HepG2 (cell line): ENCODE measurements around the gene RABGGTA. TPM values are rescaled to one million over a fixed set of nuclear protein-coding genes. Genes with fewer than 3 reads are reported as not detected.

ENCODE experiments used
- AHR ChIP-seq: IDR thresholded peaks from 2 replicates; pipeline ENCODE4 v1.6.1; 2018; ENCODE audit warnings: missing genetic modification reagents, missing compliant biosample characterization
- DNMT1 ChIP-seq: sonication (generic); formaldehyde crosslinking; IDR thresholded peaks from 2 replicates; pipeline ENCODE4 v1.5.1; 2020; ENCODE audit warnings: mild to moderate bottlenecking, missing genetic modification reagents
- GZF1 ChIP-seq: sonication (generic); formaldehyde crosslinking; IDR thresholded peaks from 2 replicates; pipeline ENCODE4 v1.5.1; 2020; ENCODE audit warnings: mild to moderate bottlenecking, missing genetic modification reagents
- KDM4B ChIP-seq: sonication (generic); formaldehyde crosslinking; IDR thresholded peaks from 2 replicates; pipeline ENCODE4 v1.4.0; 2020; ENCODE audit warnings: missing genetic modification reagents
- PAWR ChIP-seq: sonication (generic); formaldehyde crosslinking; IDR thresholded peaks from 2 replicates; pipeline ENCODE4 v1.4.0; 2020; ENCODE audit warnings: missing genetic modification reagents, mild to moderate bottlenecking, borderline replicate concordance
- PHF21A ChIP-seq: sonication (generic); formaldehyde crosslinking; IDR thresholded peaks from 2 replicates; pipeline ENCODE4 v1.5.0; 2020; ENCODE audit warnings: mild to moderate bottlenecking, missing genetic modification reagents
- PRMT3 ChIP-seq: sonication (generic); formaldehyde crosslinking; IDR thresholded peaks from 2 replicates; pipeline ENCODE4 v1.8.1; 2022; ENCODE audit warnings: low read depth, mild to moderate bottlenecking, moderate library complexity, missing genetic modification reagents, borderline replicate concordance
- SATB2 ChIP-seq: sonication (generic); formaldehyde crosslinking; IDR thresholded peaks from 2 replicates; pipeline ENCODE4 v1.5.0; 2020; ENCODE audit warnings: missing genetic modification reagents
- ZFP37 ChIP-seq: sonication (generic); formaldehyde crosslinking; IDR thresholded peaks from 2 replicates; pipeline ENCODE4 v1.4.0; 2020; ENCODE audit warnings: missing genetic modification reagents, borderline replicate concordance
- ZNF317 ChIP-seq: sonication (generic); formaldehyde crosslinking; IDR thresholded peaks from 2 replicates; pipeline ENCODE4 v1.5.0; 2020; ENCODE audit warnings: mild to moderate bottlenecking, missing genetic modification reagents
- ZNF557 ChIP-seq: sonication (generic); formaldehyde crosslinking; IDR thresholded peaks from 2 replicates; pipeline ENCODE4 v1.4.0; 2020; ENCODE audit warnings: missing genetic modification reagents
- ZNF572 ChIP-seq: sonication (generic); formaldehyde crosslinking; IDR thresholded peaks from 2 replicates; pipeline ENCODE4 v1.5.1; 2020; ENCODE audit warnings: mild to moderate bottlenecking, missing genetic modification reagents
- ZNF619 ChIP-seq: sonication (generic); formaldehyde crosslinking; IDR thresholded peaks from 2 replicates; pipeline ENCODE4 v1.4.0; 2020; ENCODE audit warnings: mild to moderate bottlenecking, missing genetic modification reagents
- polyA plus RNA-seq, 8 experiments: library from polyadenylated mRNA; depleted of rRNA in 3 of 8; stranded (reverse) in 7 of 8; unstranded in 1 of 8; fragments of >200 nt; fragmentation: Illumina TruSeq in 4 of 8; extraction: Trizol in 4 of 8; gene quantifications; 2 replicates each; pipeline versions ENCODE4 v1.2.1 to v1.2.3, GENCODE V29; 2011 to 2016; ENCODE audit warnings: low read depth in 4 of 8, missing spikeins in 1 of 8, mixed read lengths in 1 of 8; ENCODE audit not compliant: insufficient read depth in 1 of 8
- total RNA-seq, 5 experiments: library from RNA; depleted of rRNA; stranded (reverse); fragments of >200 nt; fragmentation: Illumina TruSeq; extraction: Trizol; gene quantifications; 2 replicates each; pipeline ENCODE4 v1.2.3, GENCODE V29; 2016; ENCODE audit warnings: low read depth in 1 of 5
- TF ChIP-seq, protein P1 (sequence below), 2 experiments: sonication (generic) in 1 of 2; formaldehyde crosslinking in 1 of 2; IDR thresholded peaks; 2 replicates each; pipeline versions ENCODE4 v1.6.1 to v1.9.0; 2014 to 2022; ENCODE audit warnings: antibody characterized with exemption in 1 of 2, borderline replicate concordance in 1 of 2, inconsistent platforms in 1 of 2, low read depth in 1 of 2, missing genetic modification reagents in 1 of 2
- TF ChIP-seq, protein P2 (sequence below): sonication (generic); formaldehyde crosslinking; IDR thresholded peaks from 2 replicates; pipeline ENCODE4 v1.4.0; 2020; ENCODE audit warnings: missing genetic modification reagents
- TF ChIP-seq, protein P3 (sequence below): sonication (generic); formaldehyde crosslinking; IDR thresholded peaks from 2 replicates; pipeline ENCODE4 v1.5.0; 2020; ENCODE audit warnings: mild to moderate bottlenecking, missing genetic modification reagents, borderline replicate concordance
- TF ChIP-seq, protein P4 (sequence below), 2 experiments: fragments of 450-650 bp in 1 of 2; sonication (generic) in 1 of 2; formaldehyde crosslinking; IDR thresholded peaks; 2 replicates each; pipeline versions ENCODE4 v1.5.0 to v1.8.0; 2020 to 2022; ENCODE audit warnings: mild to moderate bottlenecking in 1 of 2, missing genetic modification reagents in 1 of 2

RABGGTA gene
- total and polyA plus RNA-seq, 2 of the 13 experiments (the other 11 are each of a cell fraction or from before 2014, with no cell fraction given) = 57.9 to 90.8 TPM

DNA sequence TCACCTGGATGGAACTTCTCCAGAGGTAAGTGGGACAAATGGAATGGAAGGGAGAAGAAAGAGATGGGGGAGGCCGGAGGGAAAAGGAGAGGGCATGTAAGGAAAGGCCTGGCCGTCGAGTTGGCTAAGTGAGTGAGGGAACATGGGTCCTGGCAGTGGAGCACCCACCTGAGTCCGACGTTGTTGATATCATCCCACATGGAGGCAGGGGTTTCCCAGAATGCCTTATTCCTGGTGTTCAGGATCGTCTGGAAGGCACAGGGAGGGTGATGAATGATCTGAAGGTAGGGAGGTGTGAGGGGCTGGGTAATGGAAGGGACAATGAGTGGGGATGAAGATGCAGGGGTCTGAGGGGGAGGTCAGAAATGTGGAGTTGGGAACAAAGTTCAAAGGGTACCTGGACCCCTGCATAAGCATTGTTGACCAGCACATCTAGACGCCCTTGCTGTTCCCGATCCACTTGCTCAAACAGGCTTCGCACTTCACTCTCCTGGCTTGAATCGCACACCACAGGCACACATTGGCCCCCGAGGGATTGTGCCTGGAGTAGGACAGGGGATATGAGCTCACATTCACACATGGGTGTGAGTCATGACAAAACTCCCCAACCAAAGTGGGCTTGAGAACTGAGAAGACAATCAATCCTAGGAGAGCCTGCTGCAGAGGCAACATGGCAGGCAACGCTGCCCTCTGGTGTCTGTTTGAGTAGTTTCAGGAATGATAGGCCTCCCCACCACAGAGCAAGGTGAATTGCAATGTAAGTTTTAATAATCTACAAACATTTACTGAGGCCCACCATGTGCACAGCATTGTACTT is 25.2 kb upstream of the RABGGTA start (continued):
- TF ChIP-seq, protein P1, sequence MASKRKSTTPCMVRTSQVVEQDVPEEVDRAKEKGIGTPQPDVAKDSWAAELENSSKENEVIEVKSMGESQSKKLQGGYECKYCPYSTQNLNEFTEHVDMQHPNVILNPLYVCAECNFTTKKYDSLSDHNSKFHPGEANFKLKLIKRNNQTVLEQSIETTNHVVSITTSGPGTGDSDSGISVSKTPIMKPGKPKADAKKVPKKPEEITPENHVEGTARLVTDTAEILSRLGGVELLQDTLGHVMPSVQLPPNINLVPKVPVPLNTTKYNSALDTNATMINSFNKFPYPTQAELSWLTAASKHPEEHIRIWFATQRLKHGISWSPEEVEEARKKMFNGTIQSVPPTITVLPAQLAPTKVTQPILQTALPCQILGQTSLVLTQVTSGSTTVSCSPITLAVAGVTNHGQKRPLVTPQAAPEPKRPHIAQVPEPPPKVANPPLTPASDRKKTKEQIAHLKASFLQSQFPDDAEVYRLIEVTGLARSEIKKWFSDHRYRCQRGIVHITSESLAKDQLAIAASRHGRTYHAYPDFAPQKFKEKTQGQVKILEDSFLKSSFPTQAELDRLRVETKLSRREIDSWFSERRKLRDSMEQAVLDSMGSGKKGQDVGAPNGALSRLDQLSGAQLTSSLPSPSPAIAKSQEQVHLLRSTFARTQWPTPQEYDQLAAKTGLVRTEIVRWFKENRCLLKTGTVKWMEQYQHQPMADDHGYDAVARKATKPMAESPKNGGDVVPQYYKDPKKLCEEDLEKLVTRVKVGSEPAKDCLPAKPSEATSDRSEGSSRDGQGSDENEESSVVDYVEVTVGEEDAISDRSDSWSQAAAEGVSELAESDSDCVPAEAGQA (IDR thresholded peaks at IDR 0.05; ENCODE audit: low read depth) = no peak
- TF ChIP-seq, protein P1 (CRISPR knock-in tag; IDR thresholded peaks at IDR 0.05; ENCODE audit: borderline replicate concordance) = no peak
- no peak for TF ChIP-seq PHF21A (CRISPR knock-in tag)
- no peak for TF ChIP-seq ZNF317 (CRISPR knock-in tag)
- TF ChIP-seq, protein P2, sequence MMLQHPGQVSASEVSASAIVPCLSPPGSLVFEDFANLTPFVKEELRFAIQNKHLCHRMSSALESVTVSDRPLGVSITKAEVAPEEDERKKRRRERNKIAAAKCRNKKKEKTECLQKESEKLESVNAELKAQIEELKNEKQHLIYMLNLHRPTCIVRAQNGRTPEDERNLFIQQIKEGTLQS (CRISPR knock-in tag) = no peak
- no peak for TF ChIP-seq SATB2 (CRISPR knock-in tag)
- TF ChIP-seq ZFP37 (CRISPR knock-in tag) = no peak
- peak; percentile 72; the same call in 1 of the 2 replicates for TF ChIP-seq GZF1
- TF ChIP-seq ZNF619 (CRISPR knock-in tag) = 0 out of 2 replicates have a peak, but pooled peaks have one; percentile 23
- TF ChIP-seq PRMT3 = no peak
- peak; percentile 96; the same call in 1 of the 2 replicates for TF ChIP-seq ZNF572 (CRISPR knock-in tag)
- TF ChIP-seq, protein P3, sequence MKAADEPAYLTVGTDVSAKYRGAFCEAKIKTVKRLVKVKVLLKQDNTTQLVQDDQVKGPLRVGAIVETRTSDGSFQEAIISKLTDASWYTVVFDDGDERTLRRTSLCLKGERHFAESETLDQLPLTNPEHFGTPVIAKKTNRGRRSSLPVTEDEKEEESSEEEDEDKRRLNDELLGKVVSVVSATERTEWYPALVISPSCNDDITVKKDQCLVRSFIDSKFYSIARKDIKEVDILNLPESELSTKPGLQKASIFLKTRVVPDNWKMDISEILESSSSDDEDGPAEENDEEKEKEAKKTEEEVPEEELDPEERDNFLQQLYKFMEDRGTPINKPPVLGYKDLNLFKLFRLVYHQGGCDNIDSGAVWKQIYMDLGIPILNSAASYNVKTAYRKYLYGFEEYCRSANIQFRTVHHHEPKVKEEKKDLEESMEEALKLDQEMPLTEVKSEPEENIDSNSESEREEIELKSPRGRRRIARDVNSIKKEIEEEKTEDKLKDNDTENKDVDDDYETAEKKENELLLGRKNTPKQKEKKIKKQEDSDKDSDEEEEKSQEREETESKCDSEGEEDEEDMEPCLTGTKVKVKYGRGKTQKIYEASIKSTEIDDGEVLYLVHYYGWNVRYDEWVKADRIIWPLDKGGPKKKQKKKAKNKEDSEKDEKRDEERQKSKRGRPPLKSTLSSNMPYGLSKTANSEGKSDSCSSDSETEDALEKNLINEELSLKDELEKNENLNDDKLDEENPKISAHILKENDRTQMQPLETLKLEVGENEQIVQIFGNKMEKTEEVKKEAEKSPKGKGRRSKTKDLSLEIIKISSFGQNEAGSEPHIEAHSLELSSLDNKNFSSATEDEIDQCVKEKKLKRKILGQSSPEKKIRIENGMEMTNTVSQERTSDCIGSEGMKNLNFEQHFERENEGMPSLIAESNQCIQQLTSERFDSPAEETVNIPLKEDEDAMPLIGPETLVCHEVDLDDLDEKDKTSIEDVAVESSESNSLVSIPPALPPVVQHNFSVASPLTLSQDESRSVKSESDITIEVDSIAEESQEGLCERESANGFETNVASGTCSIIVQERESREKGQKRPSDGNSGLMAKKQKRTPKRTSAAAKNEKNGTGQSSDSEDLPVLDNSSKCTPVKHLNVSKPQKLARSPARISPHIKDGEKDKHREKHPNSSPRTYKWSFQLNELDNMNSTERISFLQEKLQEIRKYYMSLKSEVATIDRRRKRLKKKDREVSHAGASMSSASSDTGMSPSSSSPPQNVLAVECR (CRISPR knock-in tag) = no peak; the same call in none of the 2 replicates
- peak; percentile 62 for TF ChIP-seq KDM4B (CRISPR knock-in tag)
- peak; percentile 88 for TF ChIP-seq AHR
- TF ChIP-seq PAWR (CRISPR knock-in tag) = no peak
- no peak for TF ChIP-seq DNMT1
- TF ChIP-seq, protein P4, sequence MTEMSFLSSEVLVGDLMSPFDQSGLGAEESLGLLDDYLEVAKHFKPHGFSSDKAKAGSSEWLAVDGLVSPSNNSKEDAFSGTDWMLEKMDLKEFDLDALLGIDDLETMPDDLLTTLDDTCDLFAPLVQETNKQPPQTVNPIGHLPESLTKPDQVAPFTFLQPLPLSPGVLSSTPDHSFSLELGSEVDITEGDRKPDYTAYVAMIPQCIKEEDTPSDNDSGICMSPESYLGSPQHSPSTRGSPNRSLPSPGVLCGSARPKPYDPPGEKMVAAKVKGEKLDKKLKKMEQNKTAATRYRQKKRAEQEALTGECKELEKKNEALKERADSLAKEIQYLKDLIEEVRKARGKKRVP (CRISPR knock-in tag; IDR thresholded peaks at IDR 0.05) = 0 out of 4 replicates have a peak, but pooled peaks of 1 of the 2 experiments have one; percentile 26
- TF ChIP-seq ZNF557 = no peak
